H9 (cell line): ENCODE measurements around the gene SLC29A4. TPM values are rescaled to one million over a fixed set of nuclear protein-coding genes. Genes with fewer than 3 reads are reported as not detected.
"Not testable (repeated sequence)": the region's sequence is repeated elsewhere in the genome, so short reads cannot be mapped to it uniquely, and the experiment has no call there.

Experiments
- DNase-seq: peaks from one replicate; pipeline ENCODE4 v3.0.0-alpha.2; 2017
- H2AFZ ChIP-seq: one replicate; pipeline ENCODE4 v1.6.1; 2013; ENCODE audit warnings: mild to moderate bottlenecking, low read length, control low read depth, moderate library complexity
- H2AK5ac ChIP-seq: 2 replicates; pipeline ENCODE4 v1.6.1; 2013; ENCODE audit warnings: low read length, control low read depth, mixed read lengths; ENCODE audit not compliant: insufficient read length
- H2BK120ac ChIP-seq: one replicate; pipeline ENCODE4 v1.6.1; 2013; ENCODE audit warnings: low read depth, mild to moderate bottlenecking, low read length, control low read depth, inconsistent platforms; ENCODE audit not compliant: poor library complexity, severe bottlenecking
- H2BK12ac ChIP-seq: 2 replicates; pipeline ENCODE4 v1.6.1; 2013; ENCODE audit warnings: low read length, control low read depth, mixed read lengths, low read depth; ENCODE audit not compliant: insufficient read length
- H2BK15ac ChIP-seq: 2 replicates; pipeline ENCODE4 v1.6.1; 2013; ENCODE audit warnings: low read depth, low read length, control low read depth
- H2BK20ac ChIP-seq: one replicate; pipeline ENCODE4 v1.6.1; 2013; ENCODE audit warnings: low read depth, mild to moderate bottlenecking, low read length, control low read depth, inconsistent platforms; ENCODE audit not compliant: poor library complexity, severe bottlenecking
- H2BK5ac ChIP-seq: 2 replicates; pipeline ENCODE4 v1.6.1; 2013; ENCODE audit warnings: low read length, control low read depth, mixed read lengths; ENCODE audit not compliant: insufficient read length
- H3K14ac ChIP-seq: 2 replicates; pipeline ENCODE4 v1.6.1; 2013; ENCODE audit warnings: low read length, control low read depth; ENCODE audit not compliant: insufficient read depth
- H3K18ac ChIP-seq: 2 replicates; pipeline ENCODE4 v1.6.1; 2013; ENCODE audit warnings: low read depth, mild to moderate bottlenecking, mixed read lengths, low read length, control low read depth; ENCODE audit not compliant: insufficient read length
- H3K23ac ChIP-seq: 2 replicates; pipeline ENCODE4 v1.6.1; 2013; ENCODE audit warnings: low read length, control low read depth, mixed read lengths, low read depth; ENCODE audit not compliant: insufficient read length
- H3K23me2 ChIP-seq: 2 replicates; pipeline ENCODE4 v1.6.1; 2013; ENCODE audit warnings: low read depth, mild to moderate bottlenecking, mixed read lengths, low read length, control low read depth; ENCODE audit not compliant: insufficient read length, poor library complexity, severe bottlenecking
- H3K27ac ChIP-seq: 2 replicates; pipeline ENCODE4 v1.5.1; 2013; ENCODE audit warnings: low read length, control low read depth, mixed read lengths, low read depth; ENCODE audit not compliant: insufficient read length
- H3K27me3 ChIP-seq: 2 replicates; pipeline ENCODE4 v1.6.1; 2013; ENCODE audit warnings: low read length, control low read depth, inconsistent platforms; ENCODE audit not compliant: insufficient read depth
- H3K4ac ChIP-seq: 2 replicates; pipeline ENCODE4 v1.6.1; 2013; ENCODE audit warnings: low read depth, mild to moderate bottlenecking, control low read depth, inconsistent platforms, low read length, moderate library complexity
- H3K4me1 ChIP-seq: 2 replicates; pipeline ENCODE4 v1.6.1; 2013; ENCODE audit warnings: low read length, control low read depth, inconsistent platforms; ENCODE audit not compliant: insufficient read depth
- H3K4me2 ChIP-seq: 2 replicates; pipeline ENCODE4 v1.6.1; 2013; ENCODE audit warnings: low read length, control low read depth, mixed read lengths; ENCODE audit not compliant: insufficient read length, insufficient read depth
- H3K56ac ChIP-seq: 2 replicates; pipeline ENCODE4 v1.6.1; 2013; ENCODE audit warnings: low read depth, mild to moderate bottlenecking, mixed read lengths, low read length, control low read depth; ENCODE audit not compliant: insufficient read length
- H3K79me1 ChIP-seq: 2 replicates; pipeline ENCODE4 v1.6.1; 2013; ENCODE audit warnings: low read depth, mild to moderate bottlenecking, moderate library complexity, low read length, control low read depth, inconsistent platforms; ENCODE audit not compliant: insufficient read depth, poor library complexity, severe bottlenecking
- H3K79me2 ChIP-seq: 2 replicates; pipeline ENCODE4 v1.6.1; 2013; ENCODE audit warnings: low read length, control low read depth, inconsistent platforms; ENCODE audit not compliant: insufficient read depth
- H3K9ac ChIP-seq: 2 replicates; pipeline ENCODE4 v1.6.1; 2013; ENCODE audit warnings: low read length, control low read depth, mixed read lengths; ENCODE audit not compliant: insufficient read length; ENCODE audit errors: extremely low read depth
- H3K9me3 ChIP-seq: one replicate; pipeline ENCODE4 v1.6.1; 2013; ENCODE audit warnings: low read depth, low read length, inconsistent platforms; ENCODE audit not compliant: control insufficient read depth
- H3T11ph ChIP-seq: one replicate; pipeline ENCODE4 v1.6.1; 2013; ENCODE audit warnings: mild to moderate bottlenecking, low read length, control low read depth, inconsistent platforms
- H4K20me1 ChIP-seq: one replicate; pipeline ENCODE4 v1.6.1; 2013; ENCODE audit not compliant: control insufficient read depth, insufficient read length, insufficient read depth
- H4K5ac ChIP-seq: 2 replicates; pipeline ENCODE4 v1.6.1; 2013; ENCODE audit warnings: low read depth, mild to moderate bottlenecking, mixed read lengths, low read length, control low read depth; ENCODE audit not compliant: insufficient read length
- H4K8ac ChIP-seq: replicated peaks from 2 replicates; pipeline ENCODE4 v1.6.1; 2013; ENCODE audit warnings: low read length, control low read depth, mixed read lengths, low read depth; ENCODE audit not compliant: insufficient read length
- H4K91ac ChIP-seq: 2 replicates; pipeline ENCODE4 v1.6.1; 2013; ENCODE audit warnings: low read depth, mild to moderate bottlenecking, moderate library complexity, mixed read lengths, low read length, control low read depth; ENCODE audit not compliant: insufficient read length
- H3K27ac Mint-ChIP-seq, 3 experiments: 2 replicates in 2 of 3; 3 replicates in 1 of 3; pipeline ENCODE4 v1.8.0; 2020 to 2021; ENCODE audit warnings: mixed read lengths in 3 of 3, mild to moderate bottlenecking in 1 of 3, moderate library complexity in 1 of 3
- H3K27me3 Mint-ChIP-seq: 2 replicates; pipeline ENCODE4 v1.8.0; 2021; ENCODE audit warnings: low read depth, mild to moderate bottlenecking, moderate library complexity, mixed read lengths
- H3K36me3 Mint-ChIP-seq, 3 experiments: 2 replicates in 2 of 3; 3 replicates in 1 of 3; pipeline ENCODE4 v1.8.0; 2020 to 2021; ENCODE audit warnings: low read depth in 3 of 3, mixed read lengths in 3 of 3; ENCODE audit not compliant: insufficient read depth in 1 of 3
- H3K4me1 Mint-ChIP-seq, 2 experiments: 2 replicates each; pipeline ENCODE4 v1.8.0; 2020; ENCODE audit warnings: mixed read lengths in 2 of 2
- H3K4me3 Mint-ChIP-seq, 2 experiments: 2 replicates in 1 of 2; 3 replicates in 1 of 2; pipeline ENCODE4 v1.8.0; 2020 to 2021; ENCODE audit warnings: mild to moderate bottlenecking in 2 of 2, mixed read lengths in 2 of 2, moderate library complexity in 1 of 2
- H3K9me3 Mint-ChIP-seq, 2 experiments: 2 replicates in 1 of 2; 3 replicates in 1 of 2; pipeline ENCODE4 v1.8.0; 2020; ENCODE audit warnings: mild to moderate bottlenecking in 2 of 2, mixed read lengths in 2 of 2, moderate library complexity in 1 of 2
- WGBS: extraction: QIAGEN DNeasy Blood & Tissue Kit; methylation state at CpG from one replicate; pipeline ENCODE4 v1.1.7; 2013; ENCODE audit warnings: missing lambda C conversion rate, low lambda C conversion rate, mixed read lengths; ENCODE audit not compliant: insufficient read length; ENCODE audit errors: extremely low coverage; 5-methylcytosine and 5-hydroxymethylcytosine counted together
- total RNA-seq: library from RNA; stranded (reverse); gene quantifications from 2 replicates; pipeline ENCODE4 v1.2.1, GENCODE V29; 2021
- TF ChIP-seq, protein P1 (sequence below): fragments of 200-600 bp; sonication (generic); conservative IDR thresholded peaks from 3 replicates; pipeline ENCODE4 v1.8.0; 2021; ENCODE audit warnings: antibody characterized with exemption, mild to moderate bottlenecking

Gene SLC29A4
- total RNA-seq, 1 experiment from 2014 or later = 12.4 TPM

DNA sequence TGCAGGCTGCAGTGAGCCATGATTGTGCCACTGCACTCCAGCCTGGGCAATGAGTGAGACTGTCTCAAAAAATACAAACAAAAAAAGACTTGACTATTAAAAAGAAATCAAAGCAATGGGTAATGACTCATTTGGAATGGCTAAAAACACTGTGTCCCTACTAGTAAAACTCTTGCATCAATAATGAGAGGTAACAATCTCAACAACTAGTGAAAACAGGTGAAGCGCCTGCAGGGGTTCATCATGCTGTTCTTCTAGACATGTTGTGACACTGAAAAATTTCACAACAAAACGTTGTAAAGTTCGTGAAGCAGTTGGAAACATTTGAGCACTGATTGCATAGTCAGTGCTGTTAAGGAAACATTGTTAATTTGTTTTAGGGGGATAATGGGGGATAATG, 26.9 kb upstream of the SLC29A4 start:
- Histone ChIP-seq H3T11ph (no peak overlapping the region), H2BK12ac (no peak overlapping the region), H3K9ac (no peak overlapping the region), H4K5ac (no peak overlapping the region), H3K9me3 (no peaks in the 10 kb centered on the region), H3K27me3 (no peaks in the 10 kb centered on the region), H3K4me2 (no peak overlapping the region), H3K23ac (no peak overlapping the region), H3K4ac (no peak overlapping the region), H3K14ac (no peak overlapping the region), H2BK15ac (no peak overlapping the region), H3K23me2 (no peaks in the 10 kb centered on the region), H2AK5ac (no peak overlapping the region), H4K8ac (no peak overlapping the region), H3K79me2 (no peaks in the 10 kb centered on the region), H3K56ac (no peak overlapping the region), H3K4me1 (no peaks in the 10 kb centered on the region), H4K20me1 (no peaks in the 10 kb centered on the region), H2BK5ac (no peak overlapping the region), H2BK120ac (no peak overlapping the region), H2AFZ (no peak overlapping the region), H3K27ac (no peak overlapping the region), H2BK20ac (no peak overlapping the region), H4K91ac (no peak overlapping the region), H3K79me1 (no peaks in the 10 kb centered on the region), H3K18ac (no peak overlapping the region)
- H3K4me3 Mint-ChIP-seq = no peak overlapping the region
- H3K4me1 Mint-ChIP-seq = peaks cover 10 to 13% of the 10 kb centered on the region in 2 experiments
- H3K9me3 Mint-ChIP-seq = no peaks in the 10 kb centered on the region; a peak in 1 of 5 replicates
- TF ChIP-seq, protein P1, sequence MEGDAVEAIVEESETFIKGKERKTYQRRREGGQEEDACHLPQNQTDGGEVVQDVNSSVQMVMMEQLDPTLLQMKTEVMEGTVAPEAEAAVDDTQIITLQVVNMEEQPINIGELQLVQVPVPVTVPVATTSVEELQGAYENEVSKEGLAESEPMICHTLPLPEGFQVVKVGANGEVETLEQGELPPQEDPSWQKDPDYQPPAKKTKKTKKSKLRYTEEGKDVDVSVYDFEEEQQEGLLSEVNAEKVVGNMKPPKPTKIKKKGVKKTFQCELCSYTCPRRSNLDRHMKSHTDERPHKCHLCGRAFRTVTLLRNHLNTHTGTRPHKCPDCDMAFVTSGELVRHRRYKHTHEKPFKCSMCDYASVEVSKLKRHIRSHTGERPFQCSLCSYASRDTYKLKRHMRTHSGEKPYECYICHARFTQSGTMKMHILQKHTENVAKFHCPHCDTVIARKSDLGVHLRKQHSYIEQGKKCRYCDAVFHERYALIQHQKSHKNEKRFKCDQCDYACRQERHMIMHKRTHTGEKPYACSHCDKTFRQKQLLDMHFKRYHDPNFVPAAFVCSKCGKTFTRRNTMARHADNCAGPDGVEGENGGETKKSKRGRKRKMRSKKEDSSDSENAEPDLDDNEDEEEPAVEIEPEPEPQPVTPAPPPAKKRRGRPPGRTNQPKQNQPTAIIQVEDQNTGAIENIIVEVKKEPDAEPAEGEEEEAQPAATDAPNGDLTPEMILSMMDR = no peak
- H3K27me3 Mint-ChIP-seq = peaks cover 8% of the 10 kb centered on the region
- no peak for DNase-seq
- WGBS = no CpG with 5 or more reads among the region's 3 CpGs
- H3K36me3 Mint-ChIP-seq = no peaks in the 10 kb centered on the region
- H3K27ac Mint-ChIP-seq = no peak overlapping the region

DNA sequence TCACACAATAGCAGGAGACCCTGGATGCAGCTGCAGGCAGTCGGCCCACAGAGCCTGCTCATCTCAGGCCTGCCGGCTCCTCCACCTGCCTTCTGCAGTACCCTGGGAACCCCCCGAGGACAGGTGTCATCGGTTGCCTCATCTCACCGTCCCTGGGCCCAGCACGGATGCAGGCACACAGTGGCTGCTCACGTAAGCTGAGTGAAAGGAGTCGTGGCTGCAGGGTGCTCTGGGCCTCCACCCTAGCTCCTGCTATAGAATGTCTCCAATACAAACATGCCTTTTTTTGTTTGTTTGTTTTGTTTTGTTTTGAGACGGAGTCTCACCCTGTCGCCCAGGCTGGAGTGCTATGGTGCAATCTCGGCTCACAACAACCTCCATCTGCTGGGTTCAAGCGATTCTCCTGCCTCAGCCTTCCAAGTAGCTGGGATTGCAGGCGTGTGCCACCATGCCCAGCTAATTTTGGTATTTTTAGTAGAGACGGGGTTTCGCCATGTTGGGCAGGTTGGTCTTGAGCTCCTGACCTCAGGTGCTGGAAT, 22.1 kb upstream of the SLC29A4 start:
- H2BK20ac ChIP-seq, H4K20me1 ChIP-seq, H3K9me3 ChIP-seq, H3K4me3 Mint-ChIP-seq, H3K27ac ChIP-seq, DNase-seq, H3K4me2 ChIP-seq, H3K27ac Mint-ChIP-seq, H3K23ac ChIP-seq, H4K5ac ChIP-seq, H4K91ac ChIP-seq, H3K27me3 Mint-ChIP-seq, H2BK120ac ChIP-seq, H2AFZ ChIP-seq, H2AK5ac ChIP-seq, H3K36me3 Mint-ChIP-seq, H3K4ac ChIP-seq, H4K8ac ChIP-seq, H3K56ac ChIP-seq, H3K14ac ChIP-seq, H3K9me3 Mint-ChIP-seq, H3K79me2 ChIP-seq, H2BK15ac ChIP-seq, H3T11ph ChIP-seq, H3K27me3 ChIP-seq, H3K23me2 ChIP-seq, H3K4me1 Mint-ChIP-seq, H3K4me1 ChIP-seq, H3K9ac ChIP-seq, H2BK5ac ChIP-seq, H2BK12ac ChIP-seq, H3K79me1 ChIP-seq: not testable (repeated sequence)
- H3K18ac ChIP-seq = peak overlapping the region; percentile 58
- no CpG with 5 or more reads among the region's 15 CpGs for WGBS
